ENCODE measurements around the gene PTDSS2. TPM values are rescaled to one million over a fixed set of nuclear protein-coding genes. Genes with fewer than 3 reads are reported as not detected.

PTDSS2 gene
- total RNA-seq, 2 donors from 2014 or later: 55.2 to 56.1 TPM

DNA sequence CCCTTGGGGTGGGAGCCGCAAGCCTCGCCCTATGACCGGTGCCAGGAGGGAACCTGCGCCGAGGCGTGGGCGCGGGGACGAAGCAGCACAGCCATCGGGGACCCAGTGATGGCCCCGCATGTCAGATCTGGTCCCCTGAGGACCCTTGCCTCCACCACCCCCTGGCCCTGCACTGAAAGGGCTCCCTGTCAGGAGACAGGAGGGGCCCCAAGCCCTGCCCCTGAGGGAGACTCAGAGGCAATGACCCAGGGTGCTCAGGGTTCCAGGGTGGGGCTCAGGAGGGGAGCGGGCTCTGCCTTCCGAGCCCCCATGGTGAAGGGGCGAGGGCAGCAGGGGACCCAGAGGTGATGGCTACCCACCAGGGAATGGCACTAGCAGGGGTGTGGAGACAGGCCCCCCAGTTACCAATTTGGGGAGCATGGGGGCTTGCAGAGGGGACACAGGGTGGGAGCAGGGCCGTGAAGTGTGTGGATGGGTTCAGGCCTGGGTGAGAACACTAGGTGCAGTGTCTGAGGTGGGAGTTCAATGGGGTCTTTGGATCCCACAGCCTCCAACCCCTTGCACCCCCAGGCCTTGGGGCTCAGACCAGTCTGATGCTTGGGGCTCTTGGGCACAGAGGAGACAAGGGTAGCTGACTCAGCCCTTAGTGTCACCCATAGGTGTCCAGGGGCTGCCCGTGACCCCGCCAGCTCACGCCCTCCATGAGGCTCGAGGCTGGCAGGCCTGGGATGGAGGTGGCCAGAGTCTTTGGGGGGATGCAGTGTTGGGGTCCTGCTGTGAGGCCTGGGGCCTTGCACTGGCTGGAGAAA lies 87.7 kb downstream of the PTDSS2 start:
- Mint-ChIP-seq H3K9me3 (peaks cover 1% of the 10 kb centered on the region), H3K27ac (no peak overlapping the region), H3K27me3 (ENCODE audit: insufficient read depth) (peaks cover 9% of the 10 kb centered on the region), H3K36me3 (ENCODE audit: low read depth) (peaks cover 8% of the 10 kb centered on the region), H3K4me3 (peak overlapping the region; percentile 43), H3K4me1 (no peaks in the 10 kb centered on the region)
- Histone ChIP-seq H3K4me1 (ENCODE audit: control insufficient read depth, insufficient read depth, low read length) (no peaks in the 10 kb centered on the region), H3K27me3 (ENCODE audit: control insufficient read depth, insufficient read depth, low read length, poor library complexity, severe bottlenecking) (no peaks in the 10 kb centered on the region), H3K4me3 (ENCODE audit: low read length) (peak overlapping the region; percentile 77), H3K36me3 (ENCODE audit: control insufficient read depth, insufficient read depth, low read length) (peaks cover 8% of the 10 kb centered on the region), H3K9ac (ENCODE audit: extremely low read depth, low read length, poor library complexity, severe bottlenecking) (peak overlapping the region; percentile 55), H3K9me3 (ENCODE audit: control insufficient read depth, low read length) (no peaks in the 10 kb centered on the region), H3K27ac (ENCODE audit: low read depth, low read length) (no peak overlapping the region)
- no peak for DNase-seq
- TF ChIP-seq, protein P1, sequence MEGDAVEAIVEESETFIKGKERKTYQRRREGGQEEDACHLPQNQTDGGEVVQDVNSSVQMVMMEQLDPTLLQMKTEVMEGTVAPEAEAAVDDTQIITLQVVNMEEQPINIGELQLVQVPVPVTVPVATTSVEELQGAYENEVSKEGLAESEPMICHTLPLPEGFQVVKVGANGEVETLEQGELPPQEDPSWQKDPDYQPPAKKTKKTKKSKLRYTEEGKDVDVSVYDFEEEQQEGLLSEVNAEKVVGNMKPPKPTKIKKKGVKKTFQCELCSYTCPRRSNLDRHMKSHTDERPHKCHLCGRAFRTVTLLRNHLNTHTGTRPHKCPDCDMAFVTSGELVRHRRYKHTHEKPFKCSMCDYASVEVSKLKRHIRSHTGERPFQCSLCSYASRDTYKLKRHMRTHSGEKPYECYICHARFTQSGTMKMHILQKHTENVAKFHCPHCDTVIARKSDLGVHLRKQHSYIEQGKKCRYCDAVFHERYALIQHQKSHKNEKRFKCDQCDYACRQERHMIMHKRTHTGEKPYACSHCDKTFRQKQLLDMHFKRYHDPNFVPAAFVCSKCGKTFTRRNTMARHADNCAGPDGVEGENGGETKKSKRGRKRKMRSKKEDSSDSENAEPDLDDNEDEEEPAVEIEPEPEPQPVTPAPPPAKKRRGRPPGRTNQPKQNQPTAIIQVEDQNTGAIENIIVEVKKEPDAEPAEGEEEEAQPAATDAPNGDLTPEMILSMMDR (conservative IDR thresholded peaks at IDR 0.05): no peak
- WGBS, 2 experiments (ENCODE audit: insufficient coverage in 1 of 2, insufficient read length in 1 of 2): 52 to 59% methylated on average over 6 to 19 of the region's 19 CpGs

DNA sequence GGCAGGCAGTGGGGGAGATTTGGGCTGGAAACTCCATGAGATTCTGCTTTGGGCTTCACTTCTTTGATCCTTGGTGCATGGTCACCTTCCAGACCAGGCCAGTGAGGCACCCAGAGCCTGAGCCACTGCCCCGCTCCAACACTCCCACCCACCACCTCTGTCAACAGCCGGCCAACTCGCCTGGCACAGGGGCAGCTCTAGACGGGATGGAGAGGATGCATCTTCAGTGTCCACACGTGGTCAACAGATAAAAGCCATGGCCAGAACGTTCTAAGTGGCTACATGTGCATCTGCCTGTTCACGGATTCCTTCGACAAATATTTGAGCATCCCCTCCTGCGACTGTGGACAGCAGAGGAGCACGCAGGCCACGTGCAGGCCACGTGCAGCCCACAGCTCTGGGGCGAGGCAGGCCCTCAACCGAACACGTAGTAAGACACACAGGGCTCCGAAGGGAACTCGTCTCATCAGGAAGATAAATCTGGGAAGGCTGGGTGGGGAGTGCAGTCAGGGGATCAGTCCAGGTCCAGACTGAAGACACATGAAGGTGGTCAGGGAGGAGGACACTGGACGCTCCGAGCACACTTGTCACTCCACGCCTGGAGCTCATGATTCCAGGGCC lies 88.5 kb downstream of the PTDSS2 start:
- Mint-ChIP-seq H3K27me3 (ENCODE audit: insufficient read depth) (peaks cover 9% of the 10 kb centered on the region), H3K4me1 (no peaks in the 10 kb centered on the region), H3K4me3 (peak overlapping the region; percentile 43), H3K36me3 (ENCODE audit: low read depth) (peaks cover 8% of the 10 kb centered on the region), H3K27ac (no peak overlapping the region), H3K9me3 (peaks cover 1% of the 10 kb centered on the region)
- TF ChIP-seq, protein P1 (conservative IDR thresholded peaks at IDR 0.05): no peak
- peak; percentile 36 for DNase-seq
- Histone ChIP-seq H3K9me3 (ENCODE audit: control insufficient read depth, low read length) (no peaks in the 10 kb centered on the region), H3K4me1 (ENCODE audit: control insufficient read depth, insufficient read depth, low read length) (no peaks in the 10 kb centered on the region), H3K36me3 (ENCODE audit: control insufficient read depth, insufficient read depth, low read length) (peaks cover 5% of the 10 kb centered on the region), H3K27me3 (ENCODE audit: control insufficient read depth, insufficient read depth, low read length, poor library complexity, severe bottlenecking) (no peaks in the 10 kb centered on the region), H3K9ac (ENCODE audit: extremely low read depth, low read length, poor library complexity, severe bottlenecking) (no peak overlapping the region), H3K4me3 (ENCODE audit: low read length) (no peak overlapping the region), H3K27ac (ENCODE audit: low read depth, low read length) (no peak overlapping the region)
- WGBS, 2 experiments (ENCODE audit: insufficient coverage in 1 of 2, insufficient read length in 1 of 2): 95% methylated on average over 17 to 20 of the region's 20 CpGs

GRCh38 chr11:539971-540481 lies 89.9 kb downstream of the PTDSS2 start:
- no peaks in the 10 kb centered on the region for H3K36me3 ChIP-seq (ENCODE audit: control insufficient read depth, insufficient read depth, low read length)
- Mint-ChIP-seq H3K4me3 (no peak overlapping the region), H3K27ac (no peak overlapping the region), H3K36me3 (ENCODE audit: low read depth) (peaks cover 7% of the 10 kb centered on the region), H3K27me3 (ENCODE audit: insufficient read depth) (peaks cover 9% of the 10 kb centered on the region), H3K9me3 (peaks cover 1% of the 10 kb centered on the region), H3K4me1 (peaks cover 2% of the 10 kb centered on the region)
- no peak overlapping the region for H3K9ac ChIP-seq (ENCODE audit: extremely low read depth, low read length, poor library complexity, severe bottlenecking)
- H3K27ac ChIP-seq (ENCODE audit: low read depth, low read length): no peak overlapping the region
- H3K4me1 ChIP-seq (ENCODE audit: control insufficient read depth, insufficient read depth, low read length): no peaks in the 10 kb centered on the region
- H3K9me3 ChIP-seq (ENCODE audit: control insufficient read depth, low read length): no peaks in the 10 kb centered on the region
- peak; percentile 53 for DNase-seq
- WGBS, 2 experiments (ENCODE audit: insufficient coverage in 1 of 2, insufficient read length in 1 of 2): 88 to 90% methylated on average over 7 to 8 of the region's 8 CpGs
- no peak overlapping the region for H3K4me3 ChIP-seq (ENCODE audit: low read length)
- no peaks in the 10 kb centered on the region for H3K27me3 ChIP-seq (ENCODE audit: control insufficient read depth, insufficient read depth, low read length, poor library complexity, severe bottlenecking)
- TF ChIP-seq, protein P1 (conservative IDR thresholded peaks at IDR 0.05): no peak

Other genes with a start within 250 kb of the PTDSS2 start
- 10 to 100 TPM; 47.4 to 63.7 TPM for gene BET1L, start 242.9 kb upstream of the PTDSS2 start, total RNA-seq
- 10 to 100 TPM; 77.1 to 92.6 TPM for gene RIC8A, start 242.6 kb upstream of the PTDSS2 start, total RNA-seq
- gene SIRT3, start 213.9 kb upstream of the PTDSS2 start, total RNA-seq: 10 to 100 TPM; 18.1 to 28.6 TPM
- gene PSMD13, start 213.3 kb upstream of the PTDSS2 start, total RNA-seq: 100 to 1,000 TPM; 120 to 134 TPM
- gene NLRP6, start 171.9 kb upstream of the PTDSS2 start, total RNA-seq: not detected
- gene PGGHG, start 161.2 kb upstream of the PTDSS2 start, total RNA-seq: 100 to 1,000 TPM; 129 to 186 TPM
- gene IFITM5, start 150.8 kb upstream of the PTDSS2 start, total RNA-seq: not detected
- gene IFITM2, start 142.5 kb upstream of the PTDSS2 start, total RNA-seq: 100 to 1,000 TPM; 262 to 367 TPM
- 100 to 1,000 TPM; 211 to 558 TPM for gene IFITM1, start 136.2 kb upstream of the PTDSS2 start, total RNA-seq
- 100 to 1,000 TPM; 257 to 389 TPM for gene IFITM3, start 129.4 kb upstream of the PTDSS2 start, total RNA-seq
- 100 to 1,000 TPM; 109 to 118 TPM for gene B4GALNT4, start 80.8 kb upstream of the PTDSS2 start, total RNA-seq
- gene PKP3, start 56.1 kb upstream of the PTDSS2 start, total RNA-seq: 10 to 100 TPM; 35.4 to 44.8 TPM
- gene SIGIRR, start 35.3 kb upstream of the PTDSS2 start, total RNA-seq: 10 to 100 TPM; 63.3 to 67.4 TPM
- 10 to 100 TPM; 16.8 to 17.8 TPM for gene ANO9, start 8.3 kb upstream of the PTDSS2 start, total RNA-seq
- gene RNH1, start 57.0 kb downstream of the PTDSS2 start, total RNA-seq: 10 to 100 TPM; 42.7 to 43.2 TPM
- 10 to 100 TPM; 64.8 to 68.2 TPM for gene HRAS, start 85.3 kb downstream of the PTDSS2 start, total RNA-seq
- gene LRRC56, start 87.2 kb downstream of the PTDSS2 start, total RNA-seq: 1 to 10 TPM; 3.0 to 4.3 TPM
- 10 to 100 TPM in 1 of 2 donors, 1 to 10 TPM in 1; 8.5 to 13.3 TPM for gene LMNTD2, start 110.5 kb downstream of the PTDSS2 start, total RNA-seq
- gene RASSF7, start 110.7 kb downstream of the PTDSS2 start, total RNA-seq: 10 to 100 TPM; 34.2 to 36.3 TPM
- 10 to 100 TPM; 43.4 to 48.0 TPM for gene PHRF1, start 126.2 kb downstream of the PTDSS2 start, total RNA-seq
- gene IRF7, start 165.7 kb downstream of the PTDSS2 start, total RNA-seq: 10 to 100 TPM in 1 of 2 donors, 1 to 10 TPM in 1; 9.3 to 16.8 TPM
- gene CDHR5, start 174.7 kb downstream of the PTDSS2 start, total RNA-seq: under 1 TPM; 0.13 to 0.27 TPM
- 1 to 10 TPM; 3.9 to 6.1 TPM for gene SCT, start 176.9 kb downstream of the PTDSS2 start, total RNA-seq
- gene DRD4, start 187.0 kb downstream of the PTDSS2 start, total RNA-seq: 1 to 10 TPM; 1.8 to 2.7 TPM
- gene DEAF1, start 244.9 kb downstream of the PTDSS2 start, total RNA-seq: 10 to 100 TPM; 44.1 to 51.9 TPM
- 10 to 100 TPM; 13.2 to 19.1 TPM for gene TMEM80, start 245.5 kb downstream of the PTDSS2 start, total RNA-seq

All from endodermal cell (in vitro differentiated cells).